Erythroblast (primary cell): ENCODE measurements around the gene TMEM8B.

ENCODE experiments used
- GATA1 ChIP-seq: IDR thresholded peaks from 2 replicates; pipeline ENCODE4 v1.6.1; 2011; ENCODE audit warnings: low read depth, mild to moderate bottlenecking, control low read depth, low read length, moderate library complexity
- POLR2A ChIP-seq: IDR thresholded peaks from 2 replicates; pipeline ENCODE4 v1.6.1; 2011; ENCODE audit warnings: mild to moderate bottlenecking, low read length

DNA sequence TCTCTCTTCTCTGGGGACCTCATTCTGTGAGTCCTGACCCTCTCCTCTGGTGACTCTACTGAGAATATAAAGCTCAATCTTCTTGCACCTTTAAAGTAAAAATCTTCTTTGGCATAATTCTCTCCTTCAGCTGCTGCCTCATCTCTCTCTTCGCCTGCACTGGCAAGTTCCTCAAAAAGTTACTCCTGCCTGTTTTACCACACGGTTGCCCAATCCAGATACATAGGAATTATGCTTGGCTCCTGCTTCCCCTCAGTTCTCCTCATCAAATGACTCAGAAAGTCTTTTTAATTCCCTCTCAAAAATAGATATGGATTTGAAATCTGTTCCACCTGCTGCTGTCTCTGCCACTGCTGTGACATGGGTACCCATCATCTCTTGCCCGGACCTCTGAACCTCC, 62.6 kb downstream of the TMEM8B start:
- TF ChIP-seq POLR2A = no peak
- TF ChIP-seq GATA1 = no peak
